H9 (cell line): ENCODE results near the gene SRBD1. TPM values are rescaled to one million over a fixed set of nuclear protein-coding genes. Genes with fewer than 3 reads are reported as not detected.

Experiments used
- DNase-seq: peaks from one replicate; pipeline ENCODE4 v3.0.0-alpha.2; 2017
- H2AFZ ChIP-seq: one replicate; pipeline ENCODE4 v1.6.1; 2013; ENCODE audit warnings: mild to moderate bottlenecking, low read length, control low read depth, moderate library complexity
- H2AK5ac ChIP-seq: 2 replicates; pipeline ENCODE4 v1.6.1; 2013; ENCODE audit warnings: low read length, control low read depth, mixed read lengths; ENCODE audit not compliant: insufficient read length
- H2BK120ac ChIP-seq: one replicate; pipeline ENCODE4 v1.6.1; 2013; ENCODE audit warnings: low read depth, mild to moderate bottlenecking, low read length, control low read depth, inconsistent platforms; ENCODE audit not compliant: poor library complexity, severe bottlenecking
- H2BK12ac ChIP-seq: 2 replicates; pipeline ENCODE4 v1.6.1; 2013; ENCODE audit warnings: low read length, control low read depth, mixed read lengths, low read depth; ENCODE audit not compliant: insufficient read length
- H2BK15ac ChIP-seq: 2 replicates; pipeline ENCODE4 v1.6.1; 2013; ENCODE audit warnings: low read depth, low read length, control low read depth
- H2BK20ac ChIP-seq: one replicate; pipeline ENCODE4 v1.6.1; 2013; ENCODE audit warnings: low read depth, mild to moderate bottlenecking, low read length, control low read depth, inconsistent platforms; ENCODE audit not compliant: poor library complexity, severe bottlenecking
- H2BK5ac ChIP-seq: 2 replicates; pipeline ENCODE4 v1.6.1; 2013; ENCODE audit warnings: low read length, control low read depth, mixed read lengths; ENCODE audit not compliant: insufficient read length
- H3K14ac ChIP-seq: 2 replicates; pipeline ENCODE4 v1.6.1; 2013; ENCODE audit warnings: low read length, control low read depth; ENCODE audit not compliant: insufficient read depth
- H3K18ac ChIP-seq: 2 replicates; pipeline ENCODE4 v1.6.1; 2013; ENCODE audit warnings: low read depth, mild to moderate bottlenecking, mixed read lengths, low read length, control low read depth; ENCODE audit not compliant: insufficient read length
- H3K23ac ChIP-seq: 2 replicates; pipeline ENCODE4 v1.6.1; 2013; ENCODE audit warnings: low read length, control low read depth, mixed read lengths, low read depth; ENCODE audit not compliant: insufficient read length
- H3K23me2 ChIP-seq: 2 replicates; pipeline ENCODE4 v1.6.1; 2013; ENCODE audit warnings: low read depth, mild to moderate bottlenecking, mixed read lengths, low read length, control low read depth; ENCODE audit not compliant: insufficient read length, poor library complexity, severe bottlenecking
- H3K27ac ChIP-seq: 2 replicates; pipeline ENCODE4 v1.5.1; 2013; ENCODE audit warnings: low read length, control low read depth, mixed read lengths, low read depth; ENCODE audit not compliant: insufficient read length
- H3K27me3 ChIP-seq: 2 replicates; pipeline ENCODE4 v1.6.1; 2013; ENCODE audit warnings: low read length, control low read depth, inconsistent platforms; ENCODE audit not compliant: insufficient read depth
- H3K4ac ChIP-seq: 2 replicates; pipeline ENCODE4 v1.6.1; 2013; ENCODE audit warnings: low read depth, mild to moderate bottlenecking, control low read depth, inconsistent platforms, low read length, moderate library complexity
- H3K4me1 ChIP-seq: 2 replicates; pipeline ENCODE4 v1.6.1; 2013; ENCODE audit warnings: low read length, control low read depth, inconsistent platforms; ENCODE audit not compliant: insufficient read depth
- H3K4me2 ChIP-seq: 2 replicates; pipeline ENCODE4 v1.6.1; 2013; ENCODE audit warnings: low read length, control low read depth, mixed read lengths; ENCODE audit not compliant: insufficient read length, insufficient read depth
- H3K56ac ChIP-seq: 2 replicates; pipeline ENCODE4 v1.6.1; 2013; ENCODE audit warnings: low read depth, mild to moderate bottlenecking, mixed read lengths, low read length, control low read depth; ENCODE audit not compliant: insufficient read length
- H3K79me1 ChIP-seq: 2 replicates; pipeline ENCODE4 v1.6.1; 2013; ENCODE audit warnings: low read depth, mild to moderate bottlenecking, moderate library complexity, low read length, control low read depth, inconsistent platforms; ENCODE audit not compliant: insufficient read depth, poor library complexity, severe bottlenecking
- H3K79me2 ChIP-seq: 2 replicates; pipeline ENCODE4 v1.6.1; 2013; ENCODE audit warnings: low read length, control low read depth, inconsistent platforms; ENCODE audit not compliant: insufficient read depth
- H3K9ac ChIP-seq: 2 replicates; pipeline ENCODE4 v1.6.1; 2013; ENCODE audit warnings: low read length, control low read depth, mixed read lengths; ENCODE audit not compliant: insufficient read length; ENCODE audit errors: extremely low read depth
- H3K9me3 ChIP-seq: one replicate; pipeline ENCODE4 v1.6.1; 2013; ENCODE audit warnings: low read depth, low read length, inconsistent platforms; ENCODE audit not compliant: control insufficient read depth
- H3T11ph ChIP-seq: one replicate; pipeline ENCODE4 v1.6.1; 2013; ENCODE audit warnings: mild to moderate bottlenecking, low read length, control low read depth, inconsistent platforms
- H4K20me1 ChIP-seq: one replicate; pipeline ENCODE4 v1.6.1; 2013; ENCODE audit not compliant: control insufficient read depth, insufficient read length, insufficient read depth
- H4K5ac ChIP-seq: 2 replicates; pipeline ENCODE4 v1.6.1; 2013; ENCODE audit warnings: low read depth, mild to moderate bottlenecking, mixed read lengths, low read length, control low read depth; ENCODE audit not compliant: insufficient read length
- H4K8ac ChIP-seq: replicated peaks from 2 replicates; pipeline ENCODE4 v1.6.1; 2013; ENCODE audit warnings: low read length, control low read depth, mixed read lengths, low read depth; ENCODE audit not compliant: insufficient read length
- H4K91ac ChIP-seq: 2 replicates; pipeline ENCODE4 v1.6.1; 2013; ENCODE audit warnings: low read depth, mild to moderate bottlenecking, moderate library complexity, mixed read lengths, low read length, control low read depth; ENCODE audit not compliant: insufficient read length
- H3K27ac Mint-ChIP-seq, 3 experiments: 2 replicates in 2 of 3; 3 replicates in 1 of 3; pipeline ENCODE4 v1.8.0; 2020 to 2021; ENCODE audit warnings: mixed read lengths in 3 of 3, mild to moderate bottlenecking in 1 of 3, moderate library complexity in 1 of 3
- H3K27me3 Mint-ChIP-seq: 2 replicates; pipeline ENCODE4 v1.8.0; 2021; ENCODE audit warnings: low read depth, mild to moderate bottlenecking, moderate library complexity, mixed read lengths
- H3K36me3 Mint-ChIP-seq, 3 experiments: 2 replicates in 2 of 3; 3 replicates in 1 of 3; pipeline ENCODE4 v1.8.0; 2020 to 2021; ENCODE audit warnings: low read depth in 3 of 3, mixed read lengths in 3 of 3; ENCODE audit not compliant: insufficient read depth in 1 of 3
- H3K4me1 Mint-ChIP-seq, 2 experiments: 2 replicates each; pipeline ENCODE4 v1.8.0; 2020; ENCODE audit warnings: mixed read lengths in 2 of 2
- H3K4me3 Mint-ChIP-seq, 2 experiments: 2 replicates in 1 of 2; 3 replicates in 1 of 2; pipeline ENCODE4 v1.8.0; 2020 to 2021; ENCODE audit warnings: mild to moderate bottlenecking in 2 of 2, mixed read lengths in 2 of 2, moderate library complexity in 1 of 2
- H3K9me3 Mint-ChIP-seq, 2 experiments: 2 replicates in 1 of 2; 3 replicates in 1 of 2; pipeline ENCODE4 v1.8.0; 2020; ENCODE audit warnings: mild to moderate bottlenecking in 2 of 2, mixed read lengths in 2 of 2, moderate library complexity in 1 of 2
- total RNA-seq: library from RNA; stranded (reverse); gene quantifications from 2 replicates; pipeline ENCODE4 v1.2.1, GENCODE V29; 2021
- TF ChIP-seq, protein P1 (sequence below): fragments of 200-600 bp; sonication (generic); conservative IDR thresholded peaks from 3 replicates; pipeline ENCODE4 v1.8.0; 2021; ENCODE audit warnings: antibody characterized with exemption, mild to moderate bottlenecking

SRBD1 gene
- total RNA-seq, 1 experiment from 2014 or later, result 18.3 TPM

DNA sequence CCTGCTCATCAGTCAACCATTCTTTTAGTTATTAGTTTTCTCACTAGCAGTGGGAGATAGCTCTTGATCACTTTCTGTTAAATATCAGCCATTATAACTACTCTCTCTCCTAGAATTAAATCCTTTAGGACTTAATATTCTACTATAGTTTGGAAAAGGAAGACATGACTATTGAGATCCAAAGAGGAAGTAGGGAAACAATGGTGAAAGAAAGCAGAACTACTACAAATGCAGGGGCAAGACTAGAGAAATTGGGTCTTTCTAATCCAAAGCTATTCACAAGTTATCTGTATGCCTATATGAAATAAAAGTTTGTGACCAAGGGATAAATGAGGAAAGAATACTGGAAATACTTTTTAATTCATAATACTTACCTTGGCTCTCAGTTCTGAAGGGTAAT is 65.1 kb downstream of the SRBD1 start:
- H3K23ac ChIP-seq, result no peak overlapping the region
- H2BK15ac ChIP-seq, result no peak overlapping the region
- H3K36me3 Mint-ChIP-seq, result peaks cover 17 to 55% (median 38%) of the 10 kb centered on the region in 3 experiments
- no peak overlapping the region for H2BK5ac ChIP-seq
- H3K4me1 ChIP-seq, result no peaks in the 10 kb centered on the region
- H3K79me1 ChIP-seq, result no peaks in the 10 kb centered on the region
- no peak overlapping the region for H3K18ac ChIP-seq
- no peak overlapping the region for H2BK12ac ChIP-seq
- H3K27ac Mint-ChIP-seq, result no peak overlapping the region
- no peak overlapping the region for H2BK20ac ChIP-seq
- H3K27me3 Mint-ChIP-seq, result no peaks in the 10 kb centered on the region
- H3K9me3 Mint-ChIP-seq, result peaks cover 2 to 3% of the 10 kb centered on the region in 2 experiments; a peak in 1 of 5 replicates
- H3K4me2 ChIP-seq, result no peak overlapping the region
- peaks cover 15% of the 10 kb centered on the region for H3K9me3 ChIP-seq
- H3T11ph ChIP-seq, result no peak overlapping the region
- no peaks in the 10 kb centered on the region for H3K79me2 ChIP-seq
- no peak for DNase-seq
- H3K14ac ChIP-seq, result no peak overlapping the region
- H3K4me3 Mint-ChIP-seq, result no peak overlapping the region
- no peak overlapping the region for H4K8ac ChIP-seq
- no peak overlapping the region for H2BK120ac ChIP-seq
- no peak overlapping the region for H2AK5ac ChIP-seq
- TF ChIP-seq, protein P1, sequence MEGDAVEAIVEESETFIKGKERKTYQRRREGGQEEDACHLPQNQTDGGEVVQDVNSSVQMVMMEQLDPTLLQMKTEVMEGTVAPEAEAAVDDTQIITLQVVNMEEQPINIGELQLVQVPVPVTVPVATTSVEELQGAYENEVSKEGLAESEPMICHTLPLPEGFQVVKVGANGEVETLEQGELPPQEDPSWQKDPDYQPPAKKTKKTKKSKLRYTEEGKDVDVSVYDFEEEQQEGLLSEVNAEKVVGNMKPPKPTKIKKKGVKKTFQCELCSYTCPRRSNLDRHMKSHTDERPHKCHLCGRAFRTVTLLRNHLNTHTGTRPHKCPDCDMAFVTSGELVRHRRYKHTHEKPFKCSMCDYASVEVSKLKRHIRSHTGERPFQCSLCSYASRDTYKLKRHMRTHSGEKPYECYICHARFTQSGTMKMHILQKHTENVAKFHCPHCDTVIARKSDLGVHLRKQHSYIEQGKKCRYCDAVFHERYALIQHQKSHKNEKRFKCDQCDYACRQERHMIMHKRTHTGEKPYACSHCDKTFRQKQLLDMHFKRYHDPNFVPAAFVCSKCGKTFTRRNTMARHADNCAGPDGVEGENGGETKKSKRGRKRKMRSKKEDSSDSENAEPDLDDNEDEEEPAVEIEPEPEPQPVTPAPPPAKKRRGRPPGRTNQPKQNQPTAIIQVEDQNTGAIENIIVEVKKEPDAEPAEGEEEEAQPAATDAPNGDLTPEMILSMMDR, result no peak
- no peak overlapping the region for H4K5ac ChIP-seq
- H3K9ac ChIP-seq, result no peak overlapping the region
- H3K56ac ChIP-seq, result no peak overlapping the region
- H4K91ac ChIP-seq, result no peak overlapping the region
- H3K27ac ChIP-seq, result no peak overlapping the region
- H3K23me2 ChIP-seq, result no peaks in the 10 kb centered on the region
- H3K27me3 ChIP-seq, result no peaks in the 10 kb centered on the region
- no peaks in the 10 kb centered on the region for H4K20me1 ChIP-seq
- no peak overlapping the region for H2AFZ ChIP-seq
- no peak overlapping the region for H3K4ac ChIP-seq
- H3K4me1 Mint-ChIP-seq, result peaks cover 6% of the 10 kb centered on the region in 2 experiments
